ENCODE data around the gene PTER. TPM values are rescaled to one million over a fixed set of nuclear protein-coding genes. Genes with fewer than 3 reads are reported as not detected.

PTER gene
- polyA plus RNA-seq, 2 of the 4 experiments (the other 2 are of a cell fraction) = 13.2 to 34.5 TPM

DNA sequence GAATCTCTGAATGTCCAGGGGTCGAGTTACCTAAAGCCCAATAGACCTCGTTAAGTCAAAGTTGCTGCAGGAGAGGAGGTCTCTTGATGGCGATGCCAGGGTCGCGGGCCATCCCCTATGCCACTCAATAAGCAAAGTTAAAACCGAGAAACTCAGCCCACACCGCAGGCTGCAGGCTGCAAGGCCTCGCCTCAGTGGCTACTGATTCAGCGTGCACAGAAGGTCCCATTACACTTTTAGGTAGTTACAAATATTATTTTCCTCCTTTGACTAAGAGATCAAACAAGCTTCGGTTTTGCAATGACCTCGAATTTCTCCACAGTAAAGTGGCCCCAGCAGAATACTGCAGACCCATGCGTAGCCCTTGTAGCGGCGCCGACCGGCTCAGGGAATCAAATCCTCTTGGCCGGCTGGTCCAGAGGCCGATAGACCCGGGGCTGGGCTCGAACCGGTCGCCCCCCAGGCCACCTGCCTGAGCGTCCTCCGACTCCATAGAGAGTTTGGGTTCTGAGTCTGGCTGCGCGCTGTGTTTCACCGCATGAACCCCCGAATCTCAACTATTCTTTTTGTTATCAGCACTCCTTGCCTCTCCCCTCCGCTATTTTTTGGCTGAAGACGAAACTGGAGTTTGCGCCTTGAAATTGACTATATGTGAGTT, 82.6 kb downstream of the PTER start:
- no peak overlapping the region for H3K27ac ChIP-seq
- no peak for ATAC-seq
- 89% methylated on average over 31 of the region's 31 CpGs for WGBS (ENCODE audit: missing lambda C conversion rate)
- no peak for TF ChIP-seq FOSB (CRISPR knock-in tag; IDR thresholded peaks at IDR 0.05)
- no peak for TF ChIP-seq HOXB13 (CRISPR knock-in tag; IDR thresholded peaks at IDR 0.05; ENCODE audit: low read depth)
- TF ChIP-seq SMC3 (IDR thresholded peaks at IDR 0.05) = no peak
- no peak for TF ChIP-seq ZFP36 (IDR thresholded peaks at IDR 0.05; ENCODE audit: borderline replicate concordance, partially characterized antibody)
- TF ChIP-seq ESRRA (IDR thresholded peaks at IDR 0.05; ENCODE audit: borderline replicate concordance, low read length) = no peak
- TF ChIP-seq, protein P1, sequence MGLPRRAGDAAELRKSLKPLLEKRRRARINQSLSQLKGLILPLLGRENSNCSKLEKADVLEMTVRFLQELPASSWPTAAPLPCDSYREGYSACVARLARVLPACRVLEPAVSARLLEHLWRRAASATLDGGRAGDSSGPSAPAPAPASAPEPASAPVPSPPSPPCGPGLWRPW (IDR thresholded peaks at IDR 0.05) = no peak
- TF ChIP-seq, protein P2, sequence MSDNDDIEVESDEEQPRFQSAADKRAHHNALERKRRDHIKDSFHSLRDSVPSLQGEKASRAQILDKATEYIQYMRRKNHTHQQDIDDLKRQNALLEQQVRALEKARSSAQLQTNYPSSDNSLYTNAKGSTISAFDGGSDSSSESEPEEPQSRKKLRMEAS (IDR thresholded peaks at IDR 0.05) = no peak
- no peak for TF ChIP-seq MYC (IDR thresholded peaks at IDR 0.05; ENCODE audit: borderline replicate concordance, low read length)
- no peak for TF ChIP-seq HOXA7 (CRISPR knock-in tag; IDR thresholded peaks at IDR 0.05)
- no peak for TF ChIP-seq TFCP2L1 (CRISPR knock-in tag; IDR thresholded peaks at IDR 0.05)
- no peak for TF ChIP-seq GATA3 (IDR thresholded peaks at IDR 0.05; ENCODE audit: borderline replicate concordance)
- TF ChIP-seq, protein P3, sequence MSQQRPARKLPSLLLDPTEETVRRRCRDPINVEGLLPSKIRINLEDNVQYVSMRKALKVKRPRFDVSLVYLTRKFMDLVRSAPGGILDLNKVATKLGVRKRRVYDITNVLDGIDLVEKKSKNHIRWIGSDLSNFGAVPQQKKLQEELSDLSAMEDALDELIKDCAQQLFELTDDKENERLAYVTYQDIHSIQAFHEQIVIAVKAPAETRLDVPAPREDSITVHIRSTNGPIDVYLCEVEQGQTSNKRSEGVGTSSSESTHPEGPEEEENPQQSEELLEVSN (IDR thresholded peaks at IDR 0.05; ENCODE audit: borderline replicate concordance, low read depth) = no peak
- no peak for TF ChIP-seq ZNF302 (CRISPR knock-in tag; IDR thresholded peaks at IDR 0.05)
- DNase-seq (ENCODE audit: low read depth in 1 of 2, low spot score in 1 of 2) = no peak
- no peak for FAIRE-seq
- H3K4me2 ChIP-seq = no peak overlapping the region
- ChIA-PET CTCF (interaction anchor here (0.7 to 2.6 kb wide), 4 partner anchors 19 to 617 kb away, joined by 3 to 6 read pairs (median 3); no protein-coding TSS in a partner anchor), POLR2A (no interaction called here)
- no peaks in the 10 kb centered on the region for H3K4me1 ChIP-seq
- H3K4me3 ChIP-seq = no peak overlapping the region
- H3K9me3 ChIP-seq = no peaks in the 10 kb centered on the region

DNA sequence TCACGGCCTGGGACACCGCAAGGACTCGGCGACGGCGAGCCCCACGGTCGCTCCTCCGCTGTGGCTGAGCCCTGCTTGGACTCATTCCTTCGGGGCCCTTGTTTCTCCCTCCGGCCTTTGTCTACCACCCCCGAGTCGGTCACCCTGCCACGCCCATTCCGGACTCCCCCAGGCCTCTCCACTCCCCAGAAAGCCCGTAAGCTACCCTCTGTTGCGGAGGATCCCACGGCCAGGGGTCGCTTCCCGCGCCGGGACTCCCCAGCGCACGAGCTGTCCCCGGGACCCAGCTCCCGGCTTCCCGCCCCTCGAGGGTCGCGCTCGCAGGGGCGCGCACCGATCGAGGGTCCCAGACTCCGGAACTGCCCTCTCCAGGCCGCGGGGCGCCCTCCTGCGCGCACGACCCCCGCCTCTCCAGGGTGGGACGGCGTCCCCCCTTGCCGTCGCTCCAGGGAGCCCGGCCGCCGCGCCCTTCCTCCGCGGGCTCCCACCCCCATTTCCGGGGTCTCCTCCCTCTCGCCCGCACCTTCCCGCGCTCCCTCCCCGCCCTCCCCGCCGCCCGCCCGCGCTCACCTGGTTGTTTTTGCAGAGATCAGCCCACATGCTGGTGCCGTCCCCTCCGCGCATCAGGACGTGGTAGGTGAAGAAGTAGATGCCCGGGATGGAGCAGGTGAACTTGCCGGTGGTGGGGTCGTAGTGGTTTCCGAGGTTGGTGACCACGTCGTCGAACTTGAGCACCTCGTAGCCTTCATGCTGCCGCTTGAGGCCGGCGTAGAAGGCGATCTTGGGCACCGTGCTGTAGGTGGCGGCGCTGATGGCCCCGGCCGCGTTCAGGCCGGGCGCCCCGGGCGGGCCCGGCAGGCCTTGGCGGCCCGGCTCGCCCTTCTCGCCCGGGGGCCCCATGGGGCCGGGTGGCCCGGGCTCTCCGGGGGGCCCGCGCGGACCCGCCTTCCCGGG, 83.4 kb downstream of the PTER start:
- POLR2A ChIA-PET = no interaction called here
- FAIRE-seq (no peak), ATAC-seq (no peak), DNase-seq (ENCODE audit: low read depth in 1 of 2, low spot score in 1 of 2) (no peak)
- H3K9me3 ChIP-seq = no peaks in the 10 kb centered on the region
- no peak overlapping the region for H3K4me2 ChIP-seq
- WGBS (ENCODE audit: missing lambda C conversion rate) = 96% methylated on average over 83 of the region's 104 CpGs
- H3K4me1 ChIP-seq = no peaks in the 10 kb centered on the region
- no peak overlapping the region for H3K27ac ChIP-seq
- TF ChIP-seq RARB (CRISPR knock-in tag; IDR thresholded peaks at IDR 0.05) = no peak
- no peak for TF ChIP-seq RAD21 (conservative IDR thresholded peaks at IDR 0.05 in 1 of 2, IDR thresholded peaks at IDR 0.05 in 1 of 2)
- TF ChIP-seq, protein P4, sequence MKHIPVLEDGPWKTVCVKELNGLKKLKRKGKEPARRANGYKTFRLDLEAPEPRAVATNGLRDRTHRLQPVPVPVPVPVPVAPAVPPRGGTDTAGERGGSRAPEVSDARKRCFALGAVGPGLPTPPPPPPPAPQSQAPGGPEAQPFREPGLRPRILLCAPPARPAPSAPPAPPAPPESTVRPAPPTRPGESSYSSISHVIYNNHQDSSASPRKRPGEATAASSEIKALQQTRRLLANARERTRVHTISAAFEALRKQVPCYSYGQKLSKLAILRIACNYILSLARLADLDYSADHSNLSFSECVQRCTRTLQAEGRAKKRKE (CRISPR knock-in tag; IDR thresholded peaks at IDR 0.05; ENCODE audit: low read depth) = no peak
- TF ChIP-seq, protein P5, sequence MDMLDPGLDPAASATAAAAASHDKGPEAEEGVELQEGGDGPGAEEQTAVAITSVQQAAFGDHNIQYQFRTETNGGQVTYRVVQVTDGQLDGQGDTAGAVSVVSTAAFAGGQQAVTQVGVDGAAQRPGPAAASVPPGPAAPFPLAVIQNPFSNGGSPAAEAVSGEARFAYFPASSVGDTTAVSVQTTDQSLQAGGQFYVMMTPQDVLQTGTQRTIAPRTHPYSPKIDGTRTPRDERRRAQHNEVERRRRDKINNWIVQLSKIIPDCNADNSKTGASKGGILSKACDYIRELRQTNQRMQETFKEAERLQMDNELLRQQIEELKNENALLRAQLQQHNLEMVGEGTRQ (IDR thresholded peaks at IDR 0.05) = no peak
- TF ChIP-seq MAFK (IDR thresholded peaks at IDR 0.05; ENCODE audit: partially characterized antibody) = no peak
- no peak for TF ChIP-seq GATA3 (IDR thresholded peaks at IDR 0.05; ENCODE audit: borderline replicate concordance)
- TF ChIP-seq SREBF2 (IDR thresholded peaks at IDR 0.05) = no peak
- TF ChIP-seq CBX8 (IDR thresholded peaks at IDR 0.05) = no peak
- no peak overlapping the region for H3K4me3 ChIP-seq
- CTCF ChIA-PET = interaction anchor here (2.6 kb wide), 1 partner anchor 24 kb away, joined by 6 read pairs; no protein-coding TSS in a partner anchor

Data from A549 (cell line).